Astrocyte (in vitro differentiated cells and primary cell): ENCODE results near the gene SOBP. TPM values are rescaled to one million over a fixed set of nuclear protein-coding genes. Genes with fewer than 3 reads are reported as not detected.

Source experiments
- DNase-seq: peaks from one replicate; pipeline ENCODE4 v3.0.0-alpha.2; 2010; ENCODE audit warnings: low read depth
- FAIRE-seq: peaks from 2 replicates; lab custom pipeline; 2011; peaks lifted over from hg19 to GRCh38; lab: Jason Lieb, UNC
- H2AFZ ChIP-seq: 2 replicates; pipeline ENCODE4 v1.6.0; 2012; ENCODE audit warnings: low read depth, low read length, inconsistent platforms
- H3K27ac ChIP-seq: 2 replicates; pipeline ENCODE4 v1.5.1; 2011; ENCODE audit warnings: low read depth, low read length, inconsistent platforms
- H3K27me3 ChIP-seq: 2 replicates; pipeline ENCODE4 v1.6.0; 2011; ENCODE audit warnings: low read length, inconsistent platforms; ENCODE audit not compliant: insufficient read depth
- H3K36me3 ChIP-seq: 2 replicates; pipeline ENCODE4 v1.5.1; 2011; ENCODE audit warnings: low read length, inconsistent platforms; ENCODE audit not compliant: insufficient read depth
- H3K4me1 ChIP-seq: 2 replicates; pipeline ENCODE4 v1.5.1; 2011; ENCODE audit warnings: low read length, inconsistent platforms; ENCODE audit not compliant: insufficient read depth
- H3K4me2 ChIP-seq: 2 replicates; pipeline ENCODE4 v1.6.0; 2012; ENCODE audit warnings: low read length, inconsistent platforms
- H3K4me3 ChIP-seq: 2 replicates; pipeline ENCODE4 v1.5.1; 2011; ENCODE audit warnings: low read depth, mild to moderate bottlenecking, low read length, inconsistent platforms; ENCODE audit not compliant: insufficient read depth
- H3K79me2 ChIP-seq: 2 replicates; pipeline ENCODE4 v1.6.0; 2012; ENCODE audit warnings: mild to moderate bottlenecking, low read length, inconsistent platforms; ENCODE audit not compliant: insufficient read depth
- H3K9ac ChIP-seq: 2 replicates; pipeline ENCODE4 v1.6.0; 2012; ENCODE audit warnings: mild to moderate bottlenecking, low read length, inconsistent platforms
- H3K9me3 ChIP-seq: 2 replicates; pipeline ENCODE4 v1.5.1; 2012; ENCODE audit warnings: low read depth, mild to moderate bottlenecking, low read length, inconsistent platforms; ENCODE audit not compliant: insufficient read depth
- H4K20me1 ChIP-seq: 2 replicates; pipeline ENCODE4 v1.6.0; 2012; ENCODE audit warnings: low read length, inconsistent platforms; ENCODE audit not compliant: insufficient read depth
- H3K27ac Mint-ChIP-seq: one replicate; pipeline ENCODE4 v1.8.0; 2021; ENCODE audit warnings: mild to moderate bottlenecking, mixed read lengths; ENCODE audit not compliant: unreplicated experiment
- H3K27me3 Mint-ChIP-seq: one replicate; pipeline ENCODE4 v1.8.0; 2021; ENCODE audit warnings: low read depth, mixed read lengths; ENCODE audit not compliant: unreplicated experiment
- H3K36me3 Mint-ChIP-seq: one replicate; pipeline ENCODE4 v1.8.0; 2021; ENCODE audit warnings: low read depth, mixed read lengths; ENCODE audit not compliant: unreplicated experiment
- H3K4me1 Mint-ChIP-seq: one replicate; pipeline ENCODE4 v1.8.0; 2021; ENCODE audit warnings: low read depth, mixed read lengths; ENCODE audit not compliant: unreplicated experiment
- H3K4me3 Mint-ChIP-seq: one replicate; pipeline ENCODE4 v1.8.0; 2021; ENCODE audit warnings: mild to moderate bottlenecking, moderate library complexity, mixed read lengths; ENCODE audit not compliant: unreplicated experiment
- H3K9me3 Mint-ChIP-seq: one replicate; pipeline ENCODE4 v1.8.0; 2021; ENCODE audit warnings: mild to moderate bottlenecking, mixed read lengths; ENCODE audit not compliant: unreplicated experiment
- CTCF ChIP-seq: IDR thresholded peaks from 2 replicates; pipeline ENCODE4 v1.5.1; 2011; ENCODE audit warnings: low read depth, mild to moderate bottlenecking, inconsistent platforms, low read length, moderate library complexity; ENCODE audit not compliant: insufficient read depth
- EZH2 ChIP-seq: IDR thresholded peaks from 2 replicates; pipeline ENCODE4 v1.6.1; 2012; ENCODE audit warnings: mild to moderate bottlenecking, low read length, inconsistent platforms; ENCODE audit not compliant: insufficient read depth
- total RNA-seq: library from RNA; stranded (reverse); gene quantifications from 2 replicates; pipeline ENCODE4 v1.2.1, GENCODE V29; 2021

The SOBP gene
- total RNA-seq, 1 donor from 2014 or later, result 4.7 TPM

- Mint-ChIP-seq H3K9me3 (peaks cover 7% of the 10 kb centered on the region), H3K27ac (no peak overlapping the region), H3K4me1 (no peaks in the 10 kb centered on the region), H3K27me3 (peaks cover 49% of the 10 kb centered on the region), H3K36me3 (peaks cover 12% of the 10 kb centered on the region), H3K4me3 (no peak overlapping the region)
- peak overlapping the region; percentile 80 for H3K4me2 ChIP-seq
- peaks cover 3% of the 10 kb centered on the region for H3K4me1 ChIP-seq
- TF ChIP-seq CTCF (no peak), EZH2 (no peak)
- H3K9me3 ChIP-seq, result no peaks in the 10 kb centered on the region
- H3K27me3 ChIP-seq, result peaks cover 13% of the 10 kb centered on the region
- no peak overlapping the region for H3K4me3 ChIP-seq
- H3K9ac ChIP-seq, result no peak overlapping the region
- H2AFZ ChIP-seq, result no peak overlapping the region
- H3K27ac ChIP-seq, result no peak overlapping the region
- DNase-seq, result no peak
- no peak for FAIRE-seq
- H3K79me2 ChIP-seq, result no peaks in the 10 kb centered on the region
- no peaks in the 10 kb centered on the region for H4K20me1 ChIP-seq
- H3K36me3 ChIP-seq, result no peaks in the 10 kb centered on the region
These were observed 145.2 kb downstream of the SOBP start for GRCh38 chr6:107635057-107635515.

GRCh38 chr6:107636486-107636885 is 146.6 kb downstream of the SOBP start:
- no peak overlapping the region for H3K4me3 ChIP-seq
- H3K27ac ChIP-seq, result no peak overlapping the region
- no peaks in the 10 kb centered on the region for H4K20me1 ChIP-seq
- peaks cover 7% of the 10 kb centered on the region for H3K9me3 Mint-ChIP-seq
- no peak overlapping the region for H3K4me2 ChIP-seq
- no peak for DNase-seq
- peaks cover 3% of the 10 kb centered on the region for H3K4me1 ChIP-seq
- no peaks in the 10 kb centered on the region for H3K36me3 ChIP-seq
- H3K27me3 Mint-ChIP-seq, result peaks cover 53% of the 10 kb centered on the region
- FAIRE-seq, result no peak
- H3K9me3 ChIP-seq, result no peaks in the 10 kb centered on the region
- no peaks in the 10 kb centered on the region for H3K4me1 Mint-ChIP-seq
- peaks cover 12% of the 10 kb centered on the region for H3K36me3 Mint-ChIP-seq
- no peaks in the 10 kb centered on the region for H3K79me2 ChIP-seq
- H3K4me3 Mint-ChIP-seq, result no peak overlapping the region
- H2AFZ ChIP-seq, result no peak overlapping the region
- H3K27ac Mint-ChIP-seq, result no peak overlapping the region
- H3K9ac ChIP-seq, result no peak overlapping the region
- TF ChIP-seq EZH2 (no peak), CTCF (no peak)
- H3K27me3 ChIP-seq, result peaks cover 19% of the 10 kb centered on the region
